K562 (cell line): ENCODE results near the gene FOXJ2.

ENCODE experiments used
- CTCF ChIP-seq, 3 experiments: IDR thresholded peaks in 2 of 3; conservative IDR thresholded peaks in 1 of 3; 2 replicates each; pipeline ENCODE4 v1.5.1; 2011 to 2012; ENCODE audit warnings: low read length in 3 of 3, mild to moderate bottlenecking in 3 of 3, control low read depth in 2 of 3, improper control_type of control experiment in 1 of 3, inconsistent platforms in 1 of 3, low read depth in 1 of 3, mixed read lengths in 1 of 3, moderate library complexity in 1 of 3; ENCODE audit not compliant: insufficient read depth in 2 of 3
- DPF2 ChIP-seq: fragments of 450-650 bp; IDR thresholded peaks from 2 replicates; pipeline ENCODE4 v1.6.1; 2016
- HNRNPK ChIP-seq: fragments of 200-400 bp; formaldehyde crosslinking; IDR thresholded peaks from one replicate; pipeline ENCODE4 v1.6.1; 2018; ENCODE audit warnings: mild to moderate bottlenecking, low read depth, low read length; ENCODE audit not compliant: poor library complexity, severe bottlenecking
- KAT2B ChIP-seq: IDR thresholded peaks from one replicate; pipeline ENCODE4 v1.6.1; 2012; ENCODE audit warnings: low read depth, mild to moderate bottlenecking, control low read depth, inconsistent platforms, low read length, moderate library complexity
- NRF1 ChIP-seq, 2 experiments: fragments of 450-650 bp; IDR thresholded peaks in 1 of 2; conservative IDR thresholded peaks in 1 of 2; 2 replicates each; pipeline ENCODE4 v1.6.1; 2014; ENCODE audit warnings: mild to moderate bottlenecking in 2 of 2
- SP1 ChIP-seq: sonication (generic); formaldehyde crosslinking; IDR thresholded peaks from 2 replicates; pipeline ENCODE4 v1.8.1; 2022; ENCODE audit warnings: mild to moderate bottlenecking, missing genetic modification reagents

GRCh38 chr12:7985802-7986418 is 46.6 kb upstream of the FOXJ2 start:
- TF ChIP-seq HNRNPK (no peak), CTCF (IDR thresholded peaks at IDR 0.05 in 2 of 3, conservative IDR thresholded peaks at IDR 0.05 in 1 of 3; ENCODE audit: insufficient read depth in 2 of 3, low read depth in 1 of 3, low read length in 3 of 3) (no peak), NRF1 (conservative IDR thresholded peaks at IDR 0.05 in 1 of 2, IDR thresholded peaks at IDR 0.05 in 1 of 2) (no peak), SP1 (CRISPR knock-in tag) (no peak), KAT2B (no peak), DPF2 (no peak)
